GM23338 (cell line): Measurements from ENCODE around the gene JMJD7. TPM values are rescaled to one million over a fixed set of nuclear protein-coding genes. Genes with fewer than 3 reads are reported as not detected.

Experiments used
- ATAC-seq: fragments of 200-7000 bp; cut with Tn5 transposase; 3 replicates; pipeline ENCODE4 v1.9.1; 2020
- DNase-seq: peaks from one replicate; pipeline ENCODE4 v3.0.0-alpha.2; 2015; ENCODE audit warnings: low spot score
- H2AFZ ChIP-seq: fragments of 200-600 bp; sonication (generic); 2 replicates; pipeline ENCODE4 v1.8.0; 2016; ENCODE audit warnings: antibody characterized with exemption, mild to moderate bottlenecking, moderate library complexity
- H3F3A ChIP-seq: fragments of 200-600 bp; sonication (generic); replicated peaks from 2 replicates; pipeline ENCODE4 v1.8.0; 2017; ENCODE audit warnings: antibody characterized with exemption, mixed run types, low read depth
- H3K27ac ChIP-seq: fragments of 200-600 bp; sonication (generic); 2 replicates; pipeline ENCODE4 v1.6.1; 2016; ENCODE audit warnings: low read depth
- H3K27me3 ChIP-seq: fragments of 200-600 bp; sonication (generic); 2 replicates; pipeline ENCODE4 v1.8.0; 2016; ENCODE audit warnings: mild to moderate bottlenecking, mixed run types, moderate library complexity; ENCODE audit not compliant: insufficient read depth
- H3K36me3 ChIP-seq: fragments of 200-600 bp; sonication (generic); 2 replicates; pipeline ENCODE4 v1.8.0; 2016; ENCODE audit warnings: mild to moderate bottlenecking; ENCODE audit not compliant: insufficient read depth
- H3K4me1 ChIP-seq: fragments of 200-600 bp; sonication (generic); 2 replicates; pipeline ENCODE4 v1.8.0; 2016; ENCODE audit warnings: mild to moderate bottlenecking, moderate library complexity; ENCODE audit not compliant: insufficient read depth
- H3K4me2 ChIP-seq: fragments of 200-600 bp; sonication (generic); 2 replicates; pipeline ENCODE4 v1.7.1; 2017; ENCODE audit warnings: mixed run types
- H3K4me3 ChIP-seq: fragments of 200-600 bp; sonication (generic); 2 replicates; pipeline ENCODE4 v1.6.1; 2016; ENCODE audit warnings: mixed run types
- H3K79me2 ChIP-seq: fragments of 200-600 bp; sonication (generic); replicated peaks from 2 replicates; pipeline ENCODE4 v1.8.0; 2017; ENCODE audit warnings: mild to moderate bottlenecking; ENCODE audit not compliant: insufficient read depth
- H3K9me2 ChIP-seq: fragments of 200-600 bp; sonication (generic); 2 replicates; pipeline ENCODE4 v1.8.0; 2017; ENCODE audit not compliant: insufficient read depth
- H4K20me1 ChIP-seq: fragments of 200-600 bp; sonication (generic); replicated peaks from 2 replicates; pipeline ENCODE4 v1.8.0; 2017; ENCODE audit warnings: mild to moderate bottlenecking; ENCODE audit not compliant: insufficient read depth
- H3K27ac Mint-ChIP-seq: 2 replicates; pipeline ENCODE4 v1.8.0; 2020; ENCODE audit warnings: inconsistent platforms, mild to moderate bottlenecking, moderate library complexity, mixed read lengths
- H3K27me3 Mint-ChIP-seq: 3 replicates; pipeline ENCODE4 v1.8.0; 2022; ENCODE audit warnings: low read depth, mild to moderate bottlenecking, moderate library complexity, mixed read lengths, inconsistent platforms; ENCODE audit not compliant: insufficient read depth, poor library complexity
- H3K36me3 Mint-ChIP-seq: 3 replicates; pipeline ENCODE4 v1.8.0; 2021; ENCODE audit warnings: low read depth, mild to moderate bottlenecking, inconsistent platforms, moderate library complexity, mixed read lengths
- H3K4me1 Mint-ChIP-seq: 3 replicates; pipeline ENCODE4 v1.8.0; 2020; ENCODE audit warnings: mild to moderate bottlenecking, inconsistent platforms, mixed read lengths
- H3K4me3 Mint-ChIP-seq: 3 replicates; pipeline ENCODE4 v1.8.0; 2021; ENCODE audit warnings: moderate library complexity, mild to moderate bottlenecking, inconsistent platforms, mixed read lengths
- H3K9me3 Mint-ChIP-seq: 3 replicates; pipeline ENCODE4 v1.8.0; 2020; ENCODE audit warnings: moderate library complexity, mild to moderate bottlenecking, inconsistent platforms, mixed read lengths
- CREB1 ChIP-seq: fragments of 250-450 bp; sonication (Bioruptor Pico); IDR thresholded peaks from 2 replicates; pipeline ENCODE4 v1.5.0; 2020; ENCODE audit warnings: low read depth, mild to moderate bottlenecking, moderate library complexity
- CTCF ChIP-seq, 2 experiments: fragments of 200-600 bp in 1 of 2; sonication (generic) in 1 of 2; conservative IDR thresholded peaks; 2 replicates each; pipeline versions ENCODE4 v1.5.1 to v1.6.1; 2016 to 2017; ENCODE audit warnings: antibody characterized with exemption in 2 of 2, low read depth in 2 of 2, mild to moderate bottlenecking in 2 of 2, moderate library complexity in 1 of 2
- EZH2 ChIP-seq: fragments of 200-600 bp; sonication (generic); IDR thresholded peaks from one replicate; pipeline ENCODE4 v1.8.0; 2017; ENCODE audit warnings: antibody characterized with exemption, mild to moderate bottlenecking, low read depth; ENCODE audit not compliant: unreplicated experiment
- EZH2phosphoT487 ChIP-seq: fragments of 200-600 bp; sonication (generic); IDR thresholded peaks from one replicate; pipeline ENCODE4 v1.8.1; 2018; ENCODE audit warnings: antibody characterized with exemption; ENCODE audit not compliant: unreplicated experiment
- JUNB ChIP-seq: IDR thresholded peaks from one replicate; pipeline ENCODE4 v1.6.1; 2016; ENCODE audit warnings: antibody characterized with exemption; ENCODE audit not compliant: unreplicated experiment
- NANOG ChIP-seq: IDR thresholded peaks from 2 replicates; pipeline ENCODE4 v1.6.1; 2016; ENCODE audit warnings: antibody characterized with exemption, borderline replicate concordance
- POLR2AphosphoS5 ChIP-seq: IDR thresholded peaks from 2 replicates; pipeline ENCODE4 v1.6.1; 2016; ENCODE audit warnings: antibody characterized with exemption, low read depth
- REST ChIP-seq: IDR thresholded peaks from one replicate; pipeline ENCODE4 v1.6.1; 2018; ENCODE audit warnings: antibody characterized with exemption; ENCODE audit not compliant: unreplicated experiment
- STAT1 ChIP-seq: IDR thresholded peaks from one replicate; pipeline ENCODE4 v1.6.1; 2016; ENCODE audit warnings: antibody characterized with exemption; ENCODE audit not compliant: unreplicated experiment
- ZNF114 ChIP-seq: fragments of 250-450 bp; sonication (Bioruptor Pico); IDR thresholded peaks from 2 replicates; pipeline ENCODE4 v1.5.0; 2020; ENCODE audit warnings: mild to moderate bottlenecking, moderate library complexity
- ZNF331 ChIP-seq: fragments of 250-450 bp; sonication (Bioruptor Pico); IDR thresholded peaks from 2 replicates; pipeline ENCODE4 v1.5.0; 2020; ENCODE audit warnings: low read depth, mild to moderate bottlenecking, moderate library complexity
- polyA plus RNA-seq: library from polyadenylated mRNA; unstranded; fragments of >200 nt; fragmentation: Nextera tagmentation; extraction: Ambion mirVana; gene quantifications from 2 replicates; pipeline ENCODE4 v1.2.1, GENCODE V29; 2016
- total RNA-seq: library from RNA; depleted of rRNA; stranded (reverse); fragments of >200 nt; shearing (Covaris generic); gene quantifications from 2 replicates; pipeline ENCODE4 v1.2.3, GENCODE V29; 2014
- TF ChIP-seq, protein P1 (sequence below): IDR thresholded peaks from 2 replicates; pipeline ENCODE4 v1.6.1; 2016; ENCODE audit warnings: antibody characterized with exemption

JMJD7 gene
- total and polyA plus RNA-seq, 2 experiments from 2014 or later = 8.5 to 9.2 TPM

DNA sequence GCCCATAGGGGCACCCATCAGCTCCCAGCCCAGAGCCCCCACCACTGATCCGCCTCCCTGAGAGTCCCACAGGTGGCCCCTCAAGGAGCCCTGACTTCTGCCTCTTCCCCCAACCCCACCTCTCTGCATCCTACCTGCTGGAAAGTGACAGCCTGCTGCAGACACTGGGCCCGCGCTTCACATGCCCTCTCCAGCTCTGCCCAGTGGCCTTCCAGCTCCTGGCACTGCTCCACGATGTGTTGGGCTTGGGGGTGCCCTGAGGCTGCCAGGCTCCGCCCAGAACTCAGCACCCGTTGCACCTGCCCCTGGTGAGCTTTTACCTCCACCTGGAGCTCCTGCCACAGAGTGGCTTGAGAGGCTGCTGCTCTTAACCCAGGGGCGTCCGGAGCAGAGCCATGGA is 45.8 kb downstream of the JMJD7 start:
- no peaks in the 10 kb centered on the region for H3K79me2 ChIP-seq
- no peaks in the 10 kb centered on the region for H4K20me1 ChIP-seq
- H3F3A ChIP-seq = no peaks in the 10 kb centered on the region
- Mint-ChIP-seq H3K27me3 (peaks cover 16% of the 10 kb centered on the region), H3K27ac (no peak overlapping the region), H3K4me1 (no peaks in the 10 kb centered on the region; the same call in 2 of the 3 replicates), H3K36me3 (no peaks in the 10 kb centered on the region; the same call in 2 of the 3 replicates), H3K9me3 (no peaks in the 10 kb centered on the region), H3K4me3 (no peak overlapping the region)
- H2AFZ ChIP-seq = no peak overlapping the region
- no peaks in the 10 kb centered on the region for H3K4me1 ChIP-seq
- no peak for TF ChIP-seq POLR2AphosphoS5
- TF ChIP-seq NANOG = no peak
- no peak for TF ChIP-seq ZNF114 (CRISPR knock-in tag)
- TF ChIP-seq STAT1 = no peak
- TF ChIP-seq JUNB = no peak
- TF ChIP-seq, protein P1, sequence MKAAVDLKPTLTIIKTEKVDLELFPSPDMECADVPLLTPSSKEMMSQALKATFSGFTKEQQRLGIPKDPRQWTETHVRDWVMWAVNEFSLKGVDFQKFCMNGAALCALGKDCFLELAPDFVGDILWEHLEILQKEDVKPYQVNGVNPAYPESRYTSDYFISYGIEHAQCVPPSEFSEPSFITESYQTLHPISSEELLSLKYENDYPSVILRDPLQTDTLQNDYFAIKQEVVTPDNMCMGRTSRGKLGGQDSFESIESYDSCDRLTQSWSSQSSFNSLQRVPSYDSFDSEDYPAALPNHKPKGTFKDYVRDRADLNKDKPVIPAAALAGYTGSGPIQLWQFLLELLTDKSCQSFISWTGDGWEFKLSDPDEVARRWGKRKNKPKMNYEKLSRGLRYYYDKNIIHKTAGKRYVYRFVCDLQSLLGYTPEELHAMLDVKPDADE = no peak
- TF ChIP-seq ZNF331 (CRISPR knock-in tag) = no peak
- TF ChIP-seq CREB1 = no peak
- TF ChIP-seq EZH2 = no peak
- H3K27me3 ChIP-seq = no peaks in the 10 kb centered on the region
- ATAC-seq (no peak), DNase-seq (no peak)
- H3K9me2 ChIP-seq = no peaks in the 10 kb centered on the region
- H3K27ac ChIP-seq = no peak overlapping the region
- H3K4me2 ChIP-seq = no peak overlapping the region
- H3K36me3 ChIP-seq = no peaks in the 10 kb centered on the region
- no peak overlapping the region for H3K4me3 ChIP-seq

DNA sequence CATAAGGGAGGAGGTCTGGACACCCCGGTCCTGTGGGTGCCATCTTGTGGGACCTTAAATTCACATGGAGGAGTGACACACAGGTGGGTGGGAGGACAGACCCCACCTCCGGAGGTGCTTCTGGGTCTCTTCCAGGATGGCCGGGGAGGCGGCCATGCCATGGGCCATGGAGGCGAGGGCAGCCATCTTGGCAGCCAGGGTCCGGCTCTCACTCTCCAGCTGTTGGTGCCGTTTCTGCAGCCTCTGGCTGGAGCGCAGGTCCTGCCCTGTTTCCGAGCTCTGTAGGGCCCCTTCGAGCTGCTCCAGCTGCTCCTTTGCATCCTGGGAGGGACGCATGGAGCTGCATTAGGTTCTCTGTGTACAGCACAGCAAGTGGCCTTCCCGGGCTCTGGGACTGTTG is 46.8 kb downstream of the JMJD7 start:
- H3K79me2 ChIP-seq = no peaks in the 10 kb centered on the region
- H3K4me1 Mint-ChIP-seq = no peaks in the 10 kb centered on the region; the same call in 2 of the 3 replicates
- DNase-seq (no peak), ATAC-seq (no peak)
- H3F3A ChIP-seq = no peaks in the 10 kb centered on the region
- TF ChIP-seq CTCF (conservative IDR thresholded peaks at IDR 0.05; ENCODE audit: low read depth in 2 of 2) = no peak
- TF ChIP-seq EZH2phosphoT487 = no peak
- no peak for TF ChIP-seq REST
- TF ChIP-seq ZNF331 (CRISPR knock-in tag) = no peak
- TF ChIP-seq EZH2 = no peak
- TF ChIP-seq, protein P1 = no peak
- no peak for TF ChIP-seq POLR2AphosphoS5
- peaks cover 14% of the 10 kb centered on the region for H3K27me3 Mint-ChIP-seq
- H3K36me3 Mint-ChIP-seq = no peaks in the 10 kb centered on the region; the same call in 2 of the 3 replicates
- H3K4me3 Mint-ChIP-seq = no peak overlapping the region
- H3K27ac ChIP-seq = no peak overlapping the region
- no peaks in the 10 kb centered on the region for H3K9me3 Mint-ChIP-seq
- H4K20me1 ChIP-seq = no peaks in the 10 kb centered on the region
- H3K4me3 ChIP-seq = no peak overlapping the region
- no peak overlapping the region for H3K4me2 ChIP-seq
- no peaks in the 10 kb centered on the region for H3K4me1 ChIP-seq
- no peak overlapping the region for H3K27ac Mint-ChIP-seq
- H3K9me2 ChIP-seq = no peaks in the 10 kb centered on the region
- H3K36me3 ChIP-seq = no peaks in the 10 kb centered on the region
- no peak overlapping the region for H2AFZ ChIP-seq
- no peaks in the 10 kb centered on the region for H3K27me3 ChIP-seq
